HG03558 (cell line): ENCODE measurements around the gene TRAP1.
"Not testable (repeated sequence)": the region's sequence is repeated elsewhere in the genome, so short reads cannot be mapped to it uniquely, and the experiment has no call there.

Source experiments
- ATAC-seq: cut with Tn5 transposase; IDR thresholded peaks from one replicate; pipeline ENCODE4 v1.9.1; 2021; ENCODE audit warnings: moderate number of reproducible peaks; ENCODE audit not compliant: unreplicated experiment; ENCODE audit errors: extremely low read depth

TRAP1 gene

GRCh38 chr16:3625331-3625730 lies 92.0 kb downstream of the TRAP1 start:
- no peak for ATAC-seq

GRCh38 chr16:3623642-3624041 lies 93.7 kb downstream of the TRAP1 start:
- no peak for ATAC-seq

- no peak for ATAC-seq
Measured at GRCh38 chr16:3618769-3619141, 98.6 kb downstream of the TRAP1 start.

- no peak for ATAC-seq
Measured at GRCh38 chr16:3612510-3613466, 104.5 kb downstream of the TRAP1 start.

- peak; percentile 60 for ATAC-seq
Measured at GRCh38 chr16:3611146-3611975, 106.0 kb downstream of the TRAP1 start, which contains the start of gene SLX4. TSS of gene SLX4 (minus strand) at chr16:3611606. CDS start at chr16:3608964, 2,642 bp downstream.

GRCh38 chr16:3610698-3611145 lies 106.6 kb downstream of the TRAP1 start:
- no peak for ATAC-seq

- no peak for ATAC-seq
Measured at GRCh38 chr16:3609895-3610697, 107.2 kb downstream of the TRAP1 start.

- ATAC-seq: not testable (repeated sequence)
Measured at GRCh38 chr16:3608976-3609375, 108.3 kb downstream of the TRAP1 start.

- no peak for ATAC-seq
Measured at GRCh38 chr16:3608069-3608468, 109.3 kb downstream of the TRAP1 start.
